Kidney capillary endothelial cell (primary cell): ENCODE results near the gene PCYT2.

Experiments used
- DNase-seq: peaks from one replicate; pipeline ENCODE4 v3.0.0-alpha.2; 2018; ENCODE audit warnings: low spot score

Gene PCYT2

GRCh38 chr17:81851423-81851822 is 59.8 kb downstream of the PCYT2 start:
- no peak for DNase-seq
